Measurements from ENCODE around the gene AKT2.

AKT2 gene

GRCh38 chr19:40302224-40303011 is 17.3 kb upstream of the AKT2 start:
- peak; percentile 37 for DNase-seq (ENCODE audit: low read depth, low spot score)
- peak overlapping the region; percentile 79 for H3K27ac ChIP-seq

GRCh38 chr19:40300668-40301067 is 15.5 kb upstream of the AKT2 start:
- H3K27ac ChIP-seq = no peak overlapping the region
- no peak for DNase-seq (ENCODE audit: low read depth, low spot score)

- H3K27ac ChIP-seq = no peak overlapping the region
- DNase-seq (ENCODE audit: low read depth, low spot score) = no peak
Measured at GRCh38 chr19:40298026-40298425, 12.9 kb upstream of the AKT2 start.

GRCh38 chr19:40294560-40294959 is 9.4 kb upstream of the AKT2 start:
- DNase-seq (ENCODE audit: low read depth, low spot score) = no peak
- no peak overlapping the region for H3K27ac ChIP-seq

GRCh38 chr19:40286971-40287421 is 1.9 kb upstream of the AKT2 start:
- H3K27ac ChIP-seq = no peak overlapping the region

GRCh38 chr19:40286235-40286970 is 1.3 kb upstream of the AKT2 start:
- DNase-seq (ENCODE audit: low read depth, low spot score) = no peak
- H3K27ac ChIP-seq = no peak overlapping the region

More at GRCh38 chr19:40286971-40287421, 1.9 kb upstream of the AKT2 start:
- DNase-seq (ENCODE audit: low read depth, low spot score) = no peak

GRCh38 chr19:40285353-40286234 is 449 bp upstream of the AKT2 start:
- H3K27ac ChIP-seq = peak overlapping the region; percentile 71

GRCh38 chr19:40284251-40284500 is 969 bp downstream of the AKT2 start:
- no peak for DNase-seq (ENCODE audit: low read depth, low spot score)
- peak overlapping the region; percentile 71 for H3K27ac ChIP-seq

More at GRCh38 chr19:40285353-40286234, 449 bp upstream of the AKT2 start:
- DNase-seq (ENCODE audit: low read depth, low spot score) = peak; percentile 92

GRCh38 chr19:40283414-40284250 is 1.5 kb downstream of the AKT2 start:
- no peak for DNase-seq (ENCODE audit: low read depth, low spot score)
- peak overlapping the region; percentile 71 for H3K27ac ChIP-seq

- H3K27ac ChIP-seq = no peak overlapping the region
- DNase-seq (ENCODE audit: low read depth, low spot score) = no peak
Measured at GRCh38 chr19:40282920-40283319, 2.2 kb downstream of the AKT2 start.

GRCh38 chr19:40282209-40282580 is 3.0 kb downstream of the AKT2 start:
- no peak overlapping the region for H3K27ac ChIP-seq
- DNase-seq (ENCODE audit: low read depth, low spot score) = no peak

GRCh38 chr19:40281381-40282208 is 3.5 kb downstream of the AKT2 start:
- H3K27ac ChIP-seq = no peak overlapping the region

GRCh38 chr19:40280608-40281221 is 4.4 kb downstream of the AKT2 start:
- H3K27ac ChIP-seq = peak overlapping the region; percentile 31
- DNase-seq (ENCODE audit: low read depth, low spot score) = no peak

More at GRCh38 chr19:40281381-40282208, 3.5 kb downstream of the AKT2 start:
- no peak for DNase-seq (ENCODE audit: low read depth, low spot score)

GRCh38 chr19:40279761-40280607 is 5.2 kb downstream of the AKT2 start:
- DNase-seq (ENCODE audit: low read depth, low spot score) = no peak
- H3K27ac ChIP-seq = peak overlapping the region; percentile 31

- H3K27ac ChIP-seq = no peak overlapping the region
- no peak for DNase-seq (ENCODE audit: low read depth, low spot score)
Measured at GRCh38 chr19:40279120-40279551, 6.0 kb downstream of the AKT2 start.

GRCh38 chr19:40278361-40279035 is 6.6 kb downstream of the AKT2 start:
- H3K27ac ChIP-seq = no peak overlapping the region
- DNase-seq (ENCODE audit: low read depth, low spot score) = no peak

Data from epithelial cell of prostate (primary cell).